NB4 (cell line): ENCODE data around the gene ENTPD2.

Source experiments
- CTCF ChIP-seq: IDR thresholded peaks from one replicate; pipeline ENCODE4 v1.5.1; 2012; ENCODE audit warnings: low read depth, low read length
- POLR2A ChIP-seq: IDR thresholded peaks from 2 replicates; pipeline ENCODE4 v1.6.1; 2011; ENCODE audit warnings: mild to moderate bottlenecking; ENCODE audit not compliant: insufficient read length; ENCODE audit errors: extremely low read depth

GRCh38 chr9:137021979-137022661, 31.7 kb downstream of the ENTPD2 start:
- TF ChIP-seq POLR2A (no peak), CTCF (no peak)
